ENCODE results near the gene SLC30A2. TPM values are rescaled to one million over a fixed set of nuclear protein-coding genes. Genes with fewer than 3 reads are reported as not detected.

Gene SLC30A2
- 0.15 TPM in 1 of 2 replicates, not detected in the other for total RNA-seq

GRCh38 chr1:26045722-26046245 lies at the start of gene SLC30A2:
Gene SLC30A2 (minus strand): TSS chr1:26046118. CDS start chr1:26045896, 222 bp downstream.

GRCh38 chr1:26067432-26067911 lies 21.6 kb upstream of the SLC30A2 start, which contains the start of gene TRIM63:
Gene TRIM63 (minus strand): TSS chr1:26067630. CDS start chr1:26067494, 136 bp downstream.

GRCh38 chr1:26021647-26022403 lies 24.1 kb downstream of the SLC30A2 start, which contains the start of gene EXTL1:
Gene EXTL1 (plus strand): TSS chr1:26021775. CDS start chr1:26022647, 872 bp downstream.

DNA sequence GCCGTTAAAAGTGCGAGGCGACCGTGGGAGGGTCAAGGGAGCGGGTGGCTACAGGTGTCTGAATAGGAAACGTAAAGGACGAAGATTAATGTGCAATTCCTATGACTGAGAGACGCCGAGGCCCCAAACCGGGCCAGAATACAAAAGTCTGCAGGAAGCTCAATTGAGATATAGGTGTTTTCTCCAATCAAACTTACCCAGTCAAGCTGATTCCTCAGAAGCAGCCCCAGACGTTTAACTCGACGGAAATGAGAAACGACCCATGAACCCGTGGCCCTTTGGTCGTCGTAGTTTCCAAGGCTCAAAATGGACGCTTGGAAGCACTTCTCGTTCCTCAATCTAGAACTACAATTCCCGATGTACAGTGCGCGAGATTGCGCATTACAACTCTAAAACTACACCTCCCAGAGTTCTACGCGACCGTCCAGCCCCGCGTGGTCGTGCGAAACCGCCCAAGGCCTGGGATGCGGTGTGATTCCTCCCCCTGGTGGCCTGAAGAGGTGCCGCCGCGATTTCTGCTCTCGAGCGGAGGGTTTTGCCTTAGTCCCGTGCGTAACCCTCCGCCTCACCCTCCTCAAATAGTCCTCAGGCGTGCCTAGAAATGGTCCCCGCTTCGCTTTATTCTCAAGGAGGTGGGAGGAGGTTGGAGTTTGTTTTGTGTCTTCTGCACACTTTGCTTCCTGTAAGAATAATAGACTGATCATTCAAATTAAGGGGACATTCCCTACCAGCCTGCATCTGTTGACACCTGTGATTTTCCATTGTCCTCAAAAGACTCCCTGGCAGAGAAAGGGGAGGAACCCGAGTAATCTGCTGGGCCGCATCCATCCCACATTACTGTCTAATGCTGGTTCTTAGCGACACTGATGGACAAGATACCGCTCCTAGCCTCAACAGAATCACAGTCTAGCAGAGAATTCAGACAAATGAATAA lies 47.8 kb downstream of the SLC30A2 start, which contains the start of gene PAFAH2:
PAFAH2 (minus strand) TSS at position 236 of the 934 bp plus-strand sequence. CDS start 7,247 bp downstream, outside the sequence.

Other genes with a start within 250 kb of the SLC30A2 start
- 73.9 and 81.0 TPM in 2 replicates for gene SELENON, start 245.9 kb downstream of the SLC30A2 start, total RNA-seq
- 23.3 and 25.8 TPM in 2 replicates for gene MTFR1L, start 226.2 kb downstream of the SLC30A2 start, total RNA-seq
- 2.5 and 4.2 TPM in 2 replicates for gene AUNIP, start 186.7 kb downstream of the SLC30A2 start, total RNA-seq
- gene PAQR7, start 170.4 kb downstream of the SLC30A2 start, total RNA-seq = 5.0 and 6.3 TPM in 2 replicates
- gene STMN1, start 139.7 kb downstream of the SLC30A2 start, total RNA-seq = 203 and 218 TPM in 2 replicates
- 6.6 and 7.6 TPM in 2 replicates for gene PAFAH2, start 48.1 kb downstream of the SLC30A2 start, total RNA-seq
- not detected in 2 replicates for gene EXTL1, start 24.3 kb downstream of the SLC30A2 start, total RNA-seq
- not detected in 2 replicates for gene TRIM63, start 21.5 kb upstream of the SLC30A2 start, total RNA-seq
- 3.6 and 6.1 TPM in 2 replicates for gene PDIK1L, start 65.7 kb upstream of the SLC30A2 start, total RNA-seq
- 3.7 and 4.7 TPM in 2 replicates for gene FAM110D, start 113.0 kb upstream of the SLC30A2 start, total RNA-seq
- not detected in 2 replicates for gene C1orf232, start 122.8 kb upstream of the SLC30A2 start, total RNA-seq
- gene ZNF593, start 123.8 kb upstream of the SLC30A2 start, total RNA-seq = 41.5 and 57.4 TPM in 2 replicates
- gene ZNF593OS, start 125.7 kb upstream of the SLC30A2 start, total RNA-seq = 0.33 TPM in 1 of 2 replicates, not detected in the other
- gene CNKSR1, start 131.4 kb upstream of the SLC30A2 start, total RNA-seq = not detected in 2 replicates
- not detected in 2 replicates for gene CATSPER4, start 144.5 kb upstream of the SLC30A2 start, total RNA-seq
- 9.5 and 13.4 TPM in 2 replicates for gene CEP85, start 188.1 kb upstream of the SLC30A2 start, total RNA-seq
- 232 and 233 TPM in 2 replicates for gene SH3BGRL3, start 234.0 kb upstream of the SLC30A2 start, total RNA-seq